OCI-LY1 (cell line): ENCODE results near the gene NKAIN2.

Source experiments
- EZH2 ChIP-seq: fragments of 200-600 bp; sonication (generic), shearing (Covaris generic); IDR thresholded peaks from 2 replicates; pipeline ENCODE4 v1.8.0; 2017; ENCODE audit warnings: borderline replicate concordance, mixed run types, mild to moderate bottlenecking, antibody characterized with exemption, low read length, moderate library complexity, mixed read lengths
- TF ChIP-seq, protein P1 (sequence below): fragments of 200-600 bp; sonication (generic), shearing (Covaris generic); IDR thresholded peaks from 2 replicates; pipeline ENCODE4 v1.5.1; 2017; ENCODE audit warnings: mild to moderate bottlenecking, antibody characterized with exemption, low read length, moderate library complexity, mixed read lengths

DNA sequence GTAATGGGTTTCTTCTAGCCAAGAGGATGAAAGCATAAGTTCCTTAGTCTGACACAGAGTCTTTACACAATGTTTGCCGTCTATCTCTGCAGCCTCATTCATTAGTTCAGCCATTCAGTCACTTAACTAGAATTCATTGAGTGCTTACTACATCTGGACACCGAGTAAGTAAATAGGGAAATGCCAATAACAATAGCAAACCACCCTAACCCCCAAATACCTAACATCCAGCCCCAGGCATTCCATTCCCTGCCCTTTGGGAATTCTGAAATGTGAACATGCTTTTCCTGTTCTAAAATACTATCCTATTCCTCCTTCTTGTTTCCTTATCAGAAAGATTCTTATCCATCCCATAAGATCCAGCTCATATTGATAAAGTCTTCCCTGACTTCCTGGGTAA is 881.0 kb downstream of the NKAIN2 start:
- TF ChIP-seq EZH2, result no peak
- TF ChIP-seq, protein P1, sequence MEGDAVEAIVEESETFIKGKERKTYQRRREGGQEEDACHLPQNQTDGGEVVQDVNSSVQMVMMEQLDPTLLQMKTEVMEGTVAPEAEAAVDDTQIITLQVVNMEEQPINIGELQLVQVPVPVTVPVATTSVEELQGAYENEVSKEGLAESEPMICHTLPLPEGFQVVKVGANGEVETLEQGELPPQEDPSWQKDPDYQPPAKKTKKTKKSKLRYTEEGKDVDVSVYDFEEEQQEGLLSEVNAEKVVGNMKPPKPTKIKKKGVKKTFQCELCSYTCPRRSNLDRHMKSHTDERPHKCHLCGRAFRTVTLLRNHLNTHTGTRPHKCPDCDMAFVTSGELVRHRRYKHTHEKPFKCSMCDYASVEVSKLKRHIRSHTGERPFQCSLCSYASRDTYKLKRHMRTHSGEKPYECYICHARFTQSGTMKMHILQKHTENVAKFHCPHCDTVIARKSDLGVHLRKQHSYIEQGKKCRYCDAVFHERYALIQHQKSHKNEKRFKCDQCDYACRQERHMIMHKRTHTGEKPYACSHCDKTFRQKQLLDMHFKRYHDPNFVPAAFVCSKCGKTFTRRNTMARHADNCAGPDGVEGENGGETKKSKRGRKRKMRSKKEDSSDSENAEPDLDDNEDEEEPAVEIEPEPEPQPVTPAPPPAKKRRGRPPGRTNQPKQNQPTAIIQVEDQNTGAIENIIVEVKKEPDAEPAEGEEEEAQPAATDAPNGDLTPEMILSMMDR, result no peak
